Neuronal stem cell (in vitro differentiated cells): ENCODE results near the gene ACSF2.
A peak's percentile ranks its signal among the peaks of the same experiment; 100 is the strongest.

Experiments used
- DNase-seq: peaks from one replicate; pipeline ENCODE4 v3.0.0-alpha.2; 2013; ENCODE audit warnings: low spot score
- H2AFZ ChIP-seq: one replicate; pipeline ENCODE4 v1.6.1; 2013; ENCODE audit warnings: mild to moderate bottlenecking, low read length, inconsistent platforms
- H2AK5ac ChIP-seq: 2 replicates; pipeline ENCODE4 v1.6.1; 2013; ENCODE audit warnings: low read depth, mild to moderate bottlenecking, inconsistent platforms, low read length, moderate library complexity, mixed read lengths
- H2BK120ac ChIP-seq: 2 replicates; pipeline ENCODE4 v1.6.1; 2013; ENCODE audit warnings: low read depth, mild to moderate bottlenecking, inconsistent platforms, low read length, moderate library complexity, mixed read lengths
- H2BK12ac ChIP-seq: one replicate; pipeline ENCODE4 v1.6.1; 2013; ENCODE audit warnings: low read length, inconsistent platforms
- H2BK15ac ChIP-seq: 2 replicates; pipeline ENCODE4 v1.6.1; 2013; ENCODE audit warnings: mild to moderate bottlenecking, low read length, inconsistent platforms, mixed read lengths
- H2BK5ac ChIP-seq: one replicate; pipeline ENCODE4 v1.6.1; 2013; ENCODE audit warnings: inconsistent platforms, mild to moderate bottlenecking, low read length, moderate library complexity
- H3K14ac ChIP-seq: one replicate; pipeline ENCODE4 v1.6.1; 2013; ENCODE audit warnings: low read length, inconsistent platforms
- H3K18ac ChIP-seq: 2 replicates; pipeline ENCODE4 v1.6.1; 2013; ENCODE audit warnings: low read length, inconsistent platforms
- H3K23ac ChIP-seq: 2 replicates; pipeline ENCODE4 v1.6.1; 2013; ENCODE audit warnings: low read depth, mild to moderate bottlenecking, mixed read lengths, low read length, inconsistent platforms; ENCODE audit not compliant: poor library complexity
- H3K27ac ChIP-seq: replicated peaks from 3 replicates; pipeline ENCODE4 v1.5.1; 2013; ENCODE audit warnings: low read length, inconsistent platforms
- H3K27me3 ChIP-seq, 3 experiments: 2 replicates each; pipeline ENCODE4 v1.6.1; 2013; ENCODE audit warnings: low read length in 3 of 3, mild to moderate bottlenecking in 2 of 3, inconsistent platforms in 1 of 3, low read depth in 1 of 3, mixed read lengths in 1 of 3, moderate library complexity in 1 of 3; ENCODE audit not compliant: control insufficient read depth in 3 of 3, insufficient read depth in 3 of 3
- H3K36me3 ChIP-seq, 2 donors: replicated peaks in 1 of 2; 2 replicates each; pipeline ENCODE4 v1.6.1; 2013; ENCODE audit warnings: low read length in 2 of 2; ENCODE audit not compliant: control insufficient read depth in 2 of 2, insufficient read depth in 2 of 2
- H3K4ac ChIP-seq: 2 replicates; pipeline ENCODE4 v1.6.1; 2013; ENCODE audit warnings: inconsistent platforms, mild to moderate bottlenecking, low read length, moderate library complexity
- H3K4me1 ChIP-seq, 2 donors: 1 replicate in 1 of 2; 2 replicates in 1 of 2; pipeline ENCODE4 v1.6.1; 2013; ENCODE audit warnings: low read length in 2 of 2, low read depth in 1 of 2; ENCODE audit not compliant: control insufficient read depth in 2 of 2, insufficient read depth in 1 of 2
- H3K4me2 ChIP-seq: one replicate; pipeline ENCODE4 v1.6.1; 2013; ENCODE audit warnings: mild to moderate bottlenecking, low read length, inconsistent platforms; ENCODE audit not compliant: insufficient read depth, poor library complexity, severe bottlenecking
- H3K4me3 ChIP-seq, 2 donors: 2 replicates each; pipeline ENCODE4 v1.5.1; 2013; ENCODE audit warnings: low read length in 2 of 2, mild to moderate bottlenecking in 2 of 2, inconsistent platforms in 1 of 2, moderate library complexity in 1 of 2
- H3K79me1 ChIP-seq: one replicate; pipeline ENCODE4 v1.6.1; 2013; ENCODE audit warnings: low read depth, mild to moderate bottlenecking, inconsistent platforms, low read length, moderate library complexity
- H3K9ac ChIP-seq: one replicate; pipeline ENCODE4 v1.6.1; 2013; ENCODE audit warnings: mild to moderate bottlenecking, low read depth, low read length, inconsistent platforms; ENCODE audit not compliant: poor library complexity
- H3K9me3 ChIP-seq, 2 donors: replicated peaks in 1 of 2; 2 replicates each; pipeline versions ENCODE3 to v1.6.1; 2013; ENCODE audit warnings: low read length in 2 of 2, mild to moderate bottlenecking in 2 of 2, inconsistent platforms in 1 of 2, low read depth in 1 of 2, mixed read lengths in 1 of 2, moderate library complexity in 1 of 2; ENCODE audit not compliant: control insufficient read depth in 2 of 2, insufficient read depth in 1 of 2
- H4K8ac ChIP-seq: one replicate; pipeline ENCODE4 v1.6.1; 2013; ENCODE audit warnings: low read depth, mild to moderate bottlenecking, inconsistent platforms, low read length, moderate library complexity
- H4K91ac ChIP-seq: one replicate; pipeline ENCODE4 v1.6.1; 2013; ENCODE audit warnings: low read length, low read depth, mild to moderate bottlenecking, inconsistent platforms; ENCODE audit not compliant: poor library complexity
- WGBS, 2 donors: extraction: QIAGEN DNeasy Blood & Tissue Kit; methylation state at CpG; one replicate each; pipeline ENCODE4 v1.1.7; 2013; ENCODE audit warnings: missing lambda C conversion rate in 2 of 2, mixed read lengths in 1 of 2; ENCODE audit not compliant: insufficient read length in 2 of 2, insufficient replicate concordance in 1 of 2; ENCODE audit errors: extremely low coverage in 2 of 2; 5-methylcytosine and 5-hydroxymethylcytosine counted together

ACSF2 gene

GRCh38 chr17:50495918-50496317 is 69.9 kb downstream of the ACSF2 start:
- H3K27me3 ChIP-seq: no peaks in the 10 kb centered on the region
- no peak overlapping the region for H2AK5ac ChIP-seq
- no peak overlapping the region for H3K14ac ChIP-seq
- no peaks in the 10 kb centered on the region for H3K36me3 ChIP-seq
- no peak overlapping the region for H2BK15ac ChIP-seq
- H3K18ac ChIP-seq: no peak overlapping the region
- no peak overlapping the region for H2BK5ac ChIP-seq
- H3K27ac ChIP-seq: no peak overlapping the region
- H3K23ac ChIP-seq: no peak overlapping the region
- no peak overlapping the region for H3K4me3 ChIP-seq
- H3K4ac ChIP-seq: no peak overlapping the region
- no peak overlapping the region for H4K8ac ChIP-seq
- no peak overlapping the region for H2AFZ ChIP-seq
- H3K9me3 ChIP-seq: no peaks in the 10 kb centered on the region
- no peaks in the 10 kb centered on the region for H3K4me1 ChIP-seq
- no CpG with 5 or more reads among the region's 8 CpGs for WGBS, 2 donors
- H2BK12ac ChIP-seq: no peak overlapping the region
- no peaks in the 10 kb centered on the region for H3K79me1 ChIP-seq
- H2BK120ac ChIP-seq: no peak overlapping the region
- no peak overlapping the region for H4K91ac ChIP-seq
- H3K9ac ChIP-seq: no peak overlapping the region
- no peak overlapping the region for H3K4me2 ChIP-seq
- no peak for DNase-seq

- no CpG with 5 or more reads among the region's 7 CpGs for WGBS, 2 donors
- Histone ChIP-seq H3K4me1 (no peaks in the 10 kb centered on the region), H3K27ac (no peak overlapping the region), H4K8ac (no peak overlapping the region), H3K4me3 (no peak overlapping the region), H3K36me3 (no peaks in the 10 kb centered on the region), H3K79me1 (no peaks in the 10 kb centered on the region), H2BK12ac (no peak overlapping the region), H3K4ac (no peak overlapping the region), H2AK5ac (peak overlapping the region; percentile 22), H2BK15ac (no peak overlapping the region), H3K27me3 (peaks cover 0 to 4% (median 0%) of the 10 kb centered on the region in 3 experiments), H3K9ac (peak overlapping the region; percentile 22), H2AFZ (no peak overlapping the region), H3K14ac (no peak overlapping the region), H3K9me3 (no peaks in the 10 kb centered on the region), H4K91ac (no peak overlapping the region), H3K23ac (peak overlapping the region; percentile 27), H3K4me2 (no peak overlapping the region), H3K18ac (peak overlapping the region; percentile 62), H2BK5ac (no peak overlapping the region), H2BK120ac (no peak overlapping the region)
- no peak for DNase-seq
Measured at GRCh38 chr17:50498021-50498874, 72.2 kb downstream of the ACSF2 start.

- no peaks in the 10 kb centered on the region for H3K9me3 ChIP-seq
- H4K91ac ChIP-seq: no peak overlapping the region
- no peak overlapping the region for H2AK5ac ChIP-seq
- no peak overlapping the region for H2BK15ac ChIP-seq
- no peak overlapping the region for H2AFZ ChIP-seq
- H3K4me3 ChIP-seq: no peak overlapping the region
- no peaks in the 10 kb centered on the region for H3K36me3 ChIP-seq
- H3K23ac ChIP-seq: no peak overlapping the region
- H3K27ac ChIP-seq: no peak overlapping the region
- H3K18ac ChIP-seq: no peak overlapping the region
- no peak overlapping the region for H3K4ac ChIP-seq
- no peak overlapping the region for H2BK120ac ChIP-seq
- no peak overlapping the region for H3K9ac ChIP-seq
- H3K4me1 ChIP-seq: peaks cover 6 to 7% of the 10 kb centered on the region in 2 donors
- no peak for DNase-seq
- H2BK12ac ChIP-seq: no peak overlapping the region
- H3K79me1 ChIP-seq: no peaks in the 10 kb centered on the region
- no peak overlapping the region for H3K4me2 ChIP-seq
- no peak overlapping the region for H3K14ac ChIP-seq
- H4K8ac ChIP-seq: no peak overlapping the region
- no peak overlapping the region for H2BK5ac ChIP-seq
- H3K27me3 ChIP-seq: peaks cover 0 to 7% (median 0%) of the 10 kb centered on the region in 3 experiments
Measured at GRCh38 chr17:50499270-50499669, 73.3 kb downstream of the ACSF2 start.

- Histone ChIP-seq H3K18ac (no peak overlapping the region), H4K91ac (no peak overlapping the region), H2AFZ (no peak overlapping the region), H3K4ac (no peak overlapping the region), H2AK5ac (no peak overlapping the region), H3K79me1 (no peaks in the 10 kb centered on the region), H4K8ac (no peak overlapping the region), H2BK120ac (no peak overlapping the region), H2BK12ac (no peak overlapping the region), H3K9ac (no peak overlapping the region), H3K27ac (no peak overlapping the region), H3K4me3 (no peak overlapping the region), H2BK5ac (no peak overlapping the region), H3K14ac (no peak overlapping the region), H3K9me3 (no peaks in the 10 kb centered on the region), H2BK15ac (no peak overlapping the region), H3K4me1 (peaks cover 6 to 7% of the 10 kb centered on the region in 2 donors), H3K23ac (no peak overlapping the region), H3K36me3 (no peaks in the 10 kb centered on the region), H3K4me2 (no peak overlapping the region), H3K27me3 (peaks cover 0 to 7% (median 0%) of the 10 kb centered on the region in 3 experiments)
- no peak for DNase-seq
- no CpG with 5 or more reads among the region's 2 CpGs for WGBS, 2 donors
Measured at GRCh38 chr17:50499721-50500120, 73.7 kb downstream of the ACSF2 start.
